T-helper 1 cell treated with Interleukin-12 subunit alpha and Interleukin-12 subunit beta and Interleukin-4 antibody, amounts not matched to agents 30 ng/mL and 1 ng/mL, for 36 hours (primary cell): ENCODE measurements around the gene BPNT1. TPM values are rescaled to one million over a fixed set of nuclear protein-coding genes. Genes with fewer than 3 reads are reported as not detected.
"Not testable (repeated sequence)": the region's sequence is repeated elsewhere in the genome, so short reads cannot be mapped to it uniquely, and the experiment has no call there.

Source experiments
- intact Hi-C: fragments of 100-400 bp; cut with micrococcal nuclease; formaldehyde crosslinking; loops from one replicate; pipeline ENCODE4 v1.15.1; 2024
- total RNA-seq: library from RNA; stranded (reverse); gene quantifications from 2 replicates; pipeline ENCODE4 v1.2.3, GENCODE V29; 2022

Gene BPNT1
- total RNA-seq, result 21.5 and 25.1 TPM in 2 replicates

DNA sequence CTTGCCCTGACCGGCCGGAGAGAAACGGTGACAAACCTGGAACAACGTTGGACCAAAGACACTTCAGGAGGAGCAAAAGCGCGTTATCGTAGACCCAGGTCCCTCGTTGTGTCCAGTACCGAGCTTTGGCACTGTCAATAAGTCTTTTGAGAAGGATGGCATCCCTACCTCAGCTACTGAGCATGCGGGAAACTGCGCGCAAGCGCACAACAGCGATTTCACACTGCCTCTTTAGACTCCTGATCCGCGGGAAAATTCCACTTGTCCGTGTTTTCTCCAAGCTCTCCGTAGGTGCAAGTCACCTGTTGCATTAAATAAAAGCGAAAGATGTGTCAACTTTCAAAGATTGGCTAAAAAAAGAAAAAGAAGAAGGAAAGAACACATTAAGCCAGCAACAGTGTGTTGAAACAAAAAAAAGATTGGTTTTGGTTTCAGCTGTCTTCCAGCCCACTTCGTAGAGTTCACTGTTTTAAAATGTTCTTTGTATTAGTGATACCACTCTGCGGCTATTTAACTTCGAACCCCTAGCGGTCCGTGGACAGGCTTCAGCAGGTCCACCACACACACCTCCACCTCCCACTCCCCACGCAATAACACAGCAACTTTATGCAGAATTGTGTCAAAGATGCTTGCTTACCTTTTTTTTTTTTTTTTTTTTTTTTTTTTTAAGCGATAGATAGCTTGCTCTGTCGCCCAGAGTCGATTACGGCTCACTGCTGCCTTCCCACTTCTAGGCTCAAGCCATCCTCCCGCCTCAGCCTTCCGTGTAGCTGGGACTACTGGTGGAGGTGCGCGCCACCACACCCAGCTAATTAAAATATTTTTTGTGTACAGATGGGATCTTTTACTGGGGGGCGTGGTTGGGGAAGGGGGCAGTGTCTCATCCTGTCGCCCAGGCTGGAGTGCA is at the start of gene BPNT1:
Gene BPNT1 (minus strand): TSS at position 139 of the 907 bp plus-strand sequence. CDS start 9,942 bp downstream, outside the sequence.
- intact Hi-C loops, result loop anchor here (1.0 to 5.0 kb wide), 9 partner anchors 23 to 1805 kb away; partner anchors contain the start of genes C1orf115, EPRS1, LYPLAL1 and RAB3GAP2

DNA sequence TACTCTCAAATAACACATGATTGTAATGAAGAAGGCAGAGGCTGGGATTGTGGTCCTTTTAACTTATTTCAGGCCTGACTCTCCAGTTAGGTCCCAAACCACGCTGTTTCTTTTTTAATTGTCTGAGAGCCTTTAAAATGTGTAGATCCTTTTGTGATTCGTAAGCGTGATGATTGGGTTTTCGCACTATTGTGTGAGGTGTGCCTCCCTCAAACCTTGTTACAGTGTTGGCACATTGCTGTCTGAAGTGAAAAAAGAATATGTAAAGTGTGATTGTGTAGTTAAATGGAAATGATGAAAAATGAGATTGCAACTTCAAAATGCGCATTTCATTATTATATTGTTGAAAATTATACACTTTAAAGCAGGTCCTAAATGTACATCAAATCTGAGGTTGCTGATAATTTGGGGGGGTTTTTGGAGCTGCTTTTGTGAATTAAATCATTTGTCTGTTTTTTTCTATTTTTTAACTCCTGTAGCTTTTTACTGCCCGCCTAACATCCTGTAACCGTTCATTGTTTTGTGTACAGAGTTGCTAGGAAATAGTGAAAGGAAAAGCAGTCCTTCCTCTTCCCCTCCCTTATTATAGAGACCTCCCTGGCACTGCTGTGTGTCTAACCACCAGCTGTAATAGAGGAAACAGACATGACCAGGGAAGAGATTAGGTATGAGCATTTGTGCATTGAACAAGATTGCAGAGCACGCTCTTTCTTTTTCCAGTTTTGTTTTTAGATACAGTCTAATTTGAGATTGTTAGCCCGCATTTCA is 47.6 kb upstream of the BPNT1 start:
- intact Hi-C loops, result loop anchor here (1.0 to 2.0 kb wide), 3 partner anchors 20 to 43 kb away; partner anchors contain the start of gene IARS2

DNA sequence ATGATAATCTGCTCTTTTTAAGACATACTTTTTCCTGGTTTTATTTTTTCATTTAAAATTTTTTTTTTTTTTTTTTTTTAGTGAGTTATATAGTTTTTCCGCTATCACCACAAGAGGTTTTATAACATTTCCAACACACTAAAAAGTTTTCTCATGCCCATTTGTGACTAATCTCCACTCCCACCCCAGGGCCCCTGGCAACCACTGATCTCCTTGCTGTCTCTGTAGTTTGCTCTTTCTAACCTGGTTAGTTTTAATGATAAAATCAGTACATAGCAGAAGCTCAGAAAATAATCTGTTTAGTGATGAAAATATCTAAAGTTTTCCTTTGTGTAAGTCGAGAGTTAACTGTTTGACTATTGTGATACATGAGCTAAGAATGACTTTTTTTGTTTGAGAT is 46.2 kb upstream of the BPNT1 start:
- intact Hi-C loops, result loop anchor here (2.0 kb wide), 1 partner anchor 23 kb away; no protein-coding TSS in a partner anchor

DNA sequence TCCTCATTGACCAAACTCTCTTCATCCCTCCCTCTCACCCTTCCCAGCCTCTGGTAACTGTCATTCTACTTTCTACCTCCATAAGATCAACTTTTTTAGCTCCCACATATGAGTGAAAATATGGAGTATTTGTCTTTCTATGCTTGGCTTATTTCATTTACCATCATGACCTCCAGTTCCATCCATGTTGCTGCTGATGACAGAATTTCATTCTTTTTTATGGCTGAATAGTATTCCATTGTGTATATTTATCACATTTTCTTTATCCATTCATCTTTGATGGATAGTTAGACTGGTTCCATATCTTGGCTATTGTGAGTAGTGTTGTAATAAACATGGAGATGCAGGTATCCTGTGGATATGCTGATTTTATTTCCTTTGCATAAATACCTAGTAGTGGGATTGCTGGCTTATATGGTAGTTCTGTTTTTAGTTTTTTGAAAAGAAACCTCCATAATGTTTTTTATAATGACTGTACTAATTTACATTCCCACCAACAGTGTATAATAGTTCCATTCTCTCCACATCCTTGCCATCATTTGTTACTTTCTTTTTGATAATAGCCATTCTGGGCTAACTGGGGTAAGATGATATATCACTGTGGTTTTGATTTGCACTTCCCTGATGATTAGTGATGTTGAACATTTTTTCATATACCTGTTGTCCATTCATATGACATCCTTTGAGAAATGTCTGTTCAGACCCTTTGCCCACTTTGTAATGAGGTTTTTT is 40.1 kb upstream of the BPNT1 start:
- intact Hi-C loops, result no loop called here

DNA sequence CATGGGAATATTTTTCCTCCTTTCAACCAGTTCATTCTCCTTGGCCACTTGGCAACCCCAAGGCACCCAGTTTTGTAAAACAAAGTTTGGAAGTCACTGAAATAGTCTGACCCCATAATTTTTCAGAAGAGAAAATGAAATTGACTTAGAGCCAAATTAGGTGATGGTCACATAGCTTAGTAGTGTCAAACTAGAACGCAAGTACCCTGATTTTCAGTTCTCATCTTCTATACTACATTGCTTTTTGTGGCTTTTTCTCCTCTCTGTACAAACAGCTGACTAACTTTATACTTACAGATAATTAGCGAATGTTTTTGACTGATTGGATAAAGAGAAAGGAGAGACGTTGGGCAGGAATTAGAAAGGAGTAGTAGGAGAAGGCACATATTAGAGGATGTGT is 37.5 kb upstream of the BPNT1 start:
- intact Hi-C loops, result no loop called here

- intact Hi-C loops, result loop anchor here (1.0 kb wide), 1 partner anchor 133 kb away; no protein-coding TSS in a partner anchor
Observed at GRCh38 chr1:220124542-220124941, 35.0 kb upstream of the BPNT1 start.

GRCh38 chr1:220123889-220124288 is 34.3 kb upstream of the BPNT1 start:
- intact Hi-C loops, result loop anchor here (1.0 kb wide), 1 partner anchor 133 kb away; no protein-coding TSS in a partner anchor

- intact Hi-C loops, result no loop called here
Observed at GRCh38 chr1:220123066-220123465, 33.5 kb upstream of the BPNT1 start.

- intact Hi-C loops, result no loop called here
Observed at GRCh38 chr1:220121791-220122530, 32.4 kb upstream of the BPNT1 start.

GRCh38 chr1:220119043-220119512 is 29.5 kb upstream of the BPNT1 start:
- intact Hi-C loops, result no loop called here

- intact Hi-C loops, result loop anchor here (1.0 to 2.0 kb wide), 4 partner anchors 19 to 122 kb away; partner anchors contain the start of genes BPNT1 and IARS2
Observed at GRCh38 chr1:220113136-220113695, 23.6 kb upstream of the BPNT1 start.

GRCh38 chr1:220112600-220112999 is 23.0 kb upstream of the BPNT1 start:
- intact Hi-C loops, result loop anchor here (2.0 kb wide), 1 partner anchor 24 kb away; no protein-coding TSS in a partner anchor

- intact Hi-C loops, result not testable (repeated sequence)
Observed at GRCh38 chr1:220110473-220110872, 20.9 kb upstream of the BPNT1 start.

DNA sequence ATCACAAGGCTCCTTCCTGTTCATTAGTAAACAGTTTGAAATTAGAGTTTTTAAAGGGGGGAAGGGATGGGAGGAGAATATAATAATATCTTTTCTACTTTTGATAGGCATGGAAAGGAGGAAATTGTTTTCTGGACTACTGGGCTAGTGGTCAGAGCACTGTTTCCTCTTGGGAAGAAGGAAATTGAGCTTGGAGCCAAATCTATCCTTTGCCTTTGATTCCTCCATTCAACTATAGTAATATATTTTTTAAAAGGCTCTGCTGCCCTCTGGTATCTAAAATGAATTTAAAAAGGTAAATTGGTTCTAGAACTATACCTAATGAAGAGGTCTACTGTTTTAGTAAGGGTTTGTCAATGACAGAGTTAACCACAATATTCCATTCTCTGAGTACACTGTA is 10.2 kb upstream of the BPNT1 start:
- intact Hi-C loops, result no loop called here

DNA sequence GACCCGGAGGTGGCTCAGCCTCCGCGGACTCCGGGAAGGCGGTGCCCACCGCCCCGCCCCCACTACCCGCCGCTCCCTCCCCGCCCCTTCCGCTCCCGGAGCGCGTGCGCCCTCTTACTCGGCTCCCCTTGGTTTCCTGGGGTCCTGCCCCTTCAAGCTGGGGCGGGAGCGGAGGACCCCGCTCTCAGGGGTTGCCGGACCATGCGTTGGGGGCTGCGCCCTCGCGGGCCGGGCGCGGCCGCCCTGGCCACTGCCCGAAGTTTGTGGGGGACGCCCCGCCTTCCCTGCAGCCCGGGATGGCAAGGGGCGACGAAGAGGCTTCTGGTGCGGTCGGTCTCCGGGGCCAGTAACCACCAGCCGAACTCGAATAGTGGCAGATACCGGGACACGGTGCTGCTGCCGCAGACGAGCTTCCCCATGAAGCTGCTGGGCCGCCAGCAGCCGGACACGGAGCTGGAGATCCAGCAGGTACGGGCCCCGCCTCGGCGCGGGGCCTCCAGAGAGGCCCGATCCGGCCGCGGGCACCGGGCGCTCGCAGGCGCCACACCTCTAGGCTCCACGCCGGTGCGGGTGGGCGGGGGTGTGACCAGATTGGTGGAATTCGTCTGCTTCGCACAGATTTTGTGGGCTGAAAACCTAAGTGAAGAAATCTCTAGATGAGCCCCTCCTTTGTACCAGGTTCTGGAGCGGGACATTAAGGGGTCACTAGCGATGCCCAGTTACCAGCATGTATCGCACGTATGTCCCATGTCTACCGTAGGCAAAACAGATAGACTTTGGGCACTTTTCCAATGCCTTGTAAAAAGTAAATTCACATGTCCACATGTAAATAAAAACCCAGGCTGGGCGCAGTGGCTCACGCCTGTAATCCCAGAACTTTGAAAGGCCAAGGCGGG is 4.7 kb upstream of the BPNT1 start, which contains the start of gene IARS2:
Gene IARS2 (plus strand): TSS at position 117 of the 896 bp plus-strand sequence. CDS start 85 bp downstream, at position 202.
- intact Hi-C loops, result loop anchor here (1.0 to 5.0 kb wide), 7 partner anchors 19 to 1618 kb away; partner anchors contain the start of genes LYPLAL1 and RAB3GAP2

GRCh38 chr1:220093361-220094015 is 3.9 kb upstream of the BPNT1 start:
- intact Hi-C loops, result loop anchor here (1.0 to 5.0 kb wide), 8 partner anchors 20 to 1619 kb away; partner anchors contain the start of genes EPRS1, LYPLAL1 and RAB3GAP2

DNA sequence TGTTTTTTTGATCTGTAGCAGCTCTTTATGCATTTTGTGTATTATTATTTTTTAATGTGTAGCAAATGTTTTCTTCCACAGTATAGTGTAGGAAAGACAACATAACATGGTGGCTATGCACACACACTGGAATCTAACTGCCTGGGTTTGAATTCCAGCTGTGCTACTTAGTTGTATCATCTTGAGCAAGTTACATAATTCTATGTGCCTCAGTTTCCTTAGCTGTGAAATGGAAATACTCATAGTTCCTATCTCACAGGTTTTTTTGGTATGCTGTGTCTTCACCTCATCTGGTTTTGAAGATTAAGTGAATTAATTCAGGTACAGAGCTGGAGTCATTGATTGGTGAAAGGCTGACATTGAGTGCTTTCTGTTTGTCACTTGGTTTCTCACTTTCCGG is 3.1 kb upstream of the BPNT1 start:
- intact Hi-C loops, result loop anchor here (1.0 to 5.0 kb wide), 3 partner anchors 46 to 1620 kb away; partner anchors contain the start of genes EPRS1 and LYPLAL1

DNA sequence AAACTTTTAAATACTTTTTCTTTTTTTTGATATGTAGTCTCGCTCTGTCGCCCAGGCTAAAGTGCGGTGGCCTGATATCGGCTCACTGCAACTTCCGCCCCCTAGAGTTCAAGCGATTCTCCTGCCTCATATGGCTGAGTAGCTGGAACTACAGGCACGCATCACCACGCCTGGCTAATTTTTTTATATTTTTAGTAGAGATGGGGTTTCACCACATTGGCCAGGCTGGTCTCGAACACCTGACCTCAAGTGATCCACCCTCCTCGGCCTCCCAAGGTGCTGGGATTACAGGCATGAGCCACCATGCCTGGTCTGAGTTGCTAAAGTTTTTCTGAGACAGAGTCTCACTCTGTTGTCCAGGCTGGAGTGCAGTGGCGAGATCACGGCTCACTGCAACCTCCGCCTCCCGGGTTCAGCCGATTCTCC is 3.3 kb downstream of the BPNT1 start:
- intact Hi-C loops, result not testable (repeated sequence)
